ENCODE results near the gene PHOSPHO1.
"Not testable (repeated sequence)": the region's sequence is repeated elsewhere in the genome, so short reads cannot be mapped to it uniquely, and the experiment has no call there.

The PHOSPHO1 gene

DNA sequence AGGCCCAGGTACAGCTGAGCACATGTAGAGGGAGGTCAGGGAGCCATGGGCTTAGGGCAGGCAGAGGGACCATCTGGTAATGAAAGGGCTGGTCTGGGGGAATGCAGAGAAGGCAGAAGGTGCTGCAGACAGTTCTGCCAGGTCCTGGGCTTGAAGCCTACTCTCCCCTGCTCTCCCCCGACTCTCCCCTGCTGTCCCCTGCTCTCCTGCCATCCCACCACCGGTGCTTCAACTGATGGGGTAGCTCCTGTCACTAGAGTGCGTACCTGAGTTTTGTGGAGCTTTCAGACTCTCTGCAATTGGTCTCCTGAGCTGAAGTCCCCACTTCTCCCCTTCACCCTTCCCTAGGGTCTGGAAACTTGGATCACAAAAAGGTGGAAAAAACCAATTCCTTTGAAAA lies 37.3 kb upstream of the PHOSPHO1 start:
- DNase-seq (ENCODE audit: low spot score), result no peak
- in situ Hi-C loops (cut with MboI; ENCODE audit: low pct_unique_long_range_greater_than_20kb, low sequenced_read_pairs, unreplicated experiment), result no loop called here
- TF ChIP-seq, protein P1, sequence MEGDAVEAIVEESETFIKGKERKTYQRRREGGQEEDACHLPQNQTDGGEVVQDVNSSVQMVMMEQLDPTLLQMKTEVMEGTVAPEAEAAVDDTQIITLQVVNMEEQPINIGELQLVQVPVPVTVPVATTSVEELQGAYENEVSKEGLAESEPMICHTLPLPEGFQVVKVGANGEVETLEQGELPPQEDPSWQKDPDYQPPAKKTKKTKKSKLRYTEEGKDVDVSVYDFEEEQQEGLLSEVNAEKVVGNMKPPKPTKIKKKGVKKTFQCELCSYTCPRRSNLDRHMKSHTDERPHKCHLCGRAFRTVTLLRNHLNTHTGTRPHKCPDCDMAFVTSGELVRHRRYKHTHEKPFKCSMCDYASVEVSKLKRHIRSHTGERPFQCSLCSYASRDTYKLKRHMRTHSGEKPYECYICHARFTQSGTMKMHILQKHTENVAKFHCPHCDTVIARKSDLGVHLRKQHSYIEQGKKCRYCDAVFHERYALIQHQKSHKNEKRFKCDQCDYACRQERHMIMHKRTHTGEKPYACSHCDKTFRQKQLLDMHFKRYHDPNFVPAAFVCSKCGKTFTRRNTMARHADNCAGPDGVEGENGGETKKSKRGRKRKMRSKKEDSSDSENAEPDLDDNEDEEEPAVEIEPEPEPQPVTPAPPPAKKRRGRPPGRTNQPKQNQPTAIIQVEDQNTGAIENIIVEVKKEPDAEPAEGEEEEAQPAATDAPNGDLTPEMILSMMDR (IDR thresholded peaks at IDR 0.05; ENCODE audit: extremely low read depth, insufficient read depth, missing control alignments), result no peak

DNA sequence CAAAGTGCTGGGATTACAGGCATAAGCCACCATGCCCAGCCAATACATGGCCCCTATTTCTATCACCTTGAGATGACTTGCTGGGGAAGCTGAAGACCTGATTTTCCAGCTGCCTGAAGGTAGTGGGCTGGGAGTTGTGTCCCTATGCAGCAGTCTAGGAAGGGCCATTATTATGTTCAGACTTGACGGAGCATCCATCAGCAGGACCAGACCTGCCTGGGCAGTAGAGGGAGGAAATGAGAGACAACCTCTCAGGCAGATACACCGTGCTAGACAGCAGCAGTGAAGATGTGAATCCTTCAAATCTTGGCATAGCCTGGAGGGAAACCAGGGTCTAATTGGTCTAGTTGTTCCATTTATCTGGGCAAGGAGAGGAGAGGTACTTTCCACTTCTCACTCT lies 35.6 kb upstream of the PHOSPHO1 start:
- no peak for DNase-seq (ENCODE audit: low spot score)
- in situ Hi-C loops (cut with MboI; ENCODE audit: low pct_unique_long_range_greater_than_20kb, low sequenced_read_pairs, unreplicated experiment), result no loop called here
- TF ChIP-seq, protein P1 (IDR thresholded peaks at IDR 0.05; ENCODE audit: extremely low read depth, insufficient read depth, missing control alignments), result no peak

DNA sequence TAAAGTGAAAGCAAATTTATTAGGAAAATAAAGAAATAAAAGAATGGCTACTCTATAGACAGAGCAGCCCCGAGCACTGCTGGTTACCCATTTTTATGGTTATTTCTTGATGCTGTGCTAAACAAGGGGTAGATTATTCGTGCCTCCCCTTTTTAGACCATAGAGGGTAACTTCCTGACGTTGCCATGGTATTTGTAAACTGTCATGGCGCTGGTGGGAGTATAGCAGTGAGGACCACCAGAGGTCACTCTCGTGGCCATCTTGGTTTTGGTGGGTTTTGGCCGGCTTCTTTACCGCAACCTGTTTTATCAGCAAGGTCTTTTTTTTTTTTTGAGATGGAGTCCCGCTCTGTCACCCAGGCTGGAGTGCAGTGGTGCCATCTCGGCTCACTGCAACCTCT lies 31.0 kb upstream of the PHOSPHO1 start:
- in situ Hi-C loops (cut with MboI; ENCODE audit: low pct_unique_long_range_greater_than_20kb, low sequenced_read_pairs, unreplicated experiment); DNase-seq (ENCODE audit: low spot score): not testable (repeated sequence)

DNA sequence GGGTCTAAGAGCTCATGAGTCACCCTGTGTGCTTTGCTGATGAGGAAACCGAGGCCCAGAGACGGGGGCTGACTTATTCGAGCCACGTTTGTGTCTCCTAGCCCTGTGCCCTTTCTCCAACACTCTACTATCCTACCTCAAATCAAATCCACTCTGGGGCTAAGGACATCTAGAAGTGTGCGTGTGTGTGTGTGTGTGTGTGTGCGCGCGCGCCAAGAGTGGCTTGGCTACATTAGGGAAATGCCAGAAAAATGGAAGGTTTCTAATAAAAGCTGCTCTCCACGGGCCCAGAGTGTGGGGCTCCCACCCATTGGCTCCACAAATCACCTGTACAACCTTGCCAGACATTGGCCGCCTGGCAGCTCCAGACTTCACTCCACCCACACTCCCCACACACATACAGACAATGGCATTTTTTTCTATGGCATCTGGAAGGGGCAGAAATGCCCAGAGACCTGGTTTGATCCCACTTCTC lies 30.3 kb upstream of the PHOSPHO1 start:
- TF ChIP-seq, protein P1 (IDR thresholded peaks at IDR 0.05; ENCODE audit: extremely low read depth, insufficient read depth, missing control alignments), result no peak
- DNase-seq (ENCODE audit: low spot score), result no peak
- in situ Hi-C loops (cut with MboI; ENCODE audit: low pct_unique_long_range_greater_than_20kb, low sequenced_read_pairs, unreplicated experiment), result no loop called here

DNA sequence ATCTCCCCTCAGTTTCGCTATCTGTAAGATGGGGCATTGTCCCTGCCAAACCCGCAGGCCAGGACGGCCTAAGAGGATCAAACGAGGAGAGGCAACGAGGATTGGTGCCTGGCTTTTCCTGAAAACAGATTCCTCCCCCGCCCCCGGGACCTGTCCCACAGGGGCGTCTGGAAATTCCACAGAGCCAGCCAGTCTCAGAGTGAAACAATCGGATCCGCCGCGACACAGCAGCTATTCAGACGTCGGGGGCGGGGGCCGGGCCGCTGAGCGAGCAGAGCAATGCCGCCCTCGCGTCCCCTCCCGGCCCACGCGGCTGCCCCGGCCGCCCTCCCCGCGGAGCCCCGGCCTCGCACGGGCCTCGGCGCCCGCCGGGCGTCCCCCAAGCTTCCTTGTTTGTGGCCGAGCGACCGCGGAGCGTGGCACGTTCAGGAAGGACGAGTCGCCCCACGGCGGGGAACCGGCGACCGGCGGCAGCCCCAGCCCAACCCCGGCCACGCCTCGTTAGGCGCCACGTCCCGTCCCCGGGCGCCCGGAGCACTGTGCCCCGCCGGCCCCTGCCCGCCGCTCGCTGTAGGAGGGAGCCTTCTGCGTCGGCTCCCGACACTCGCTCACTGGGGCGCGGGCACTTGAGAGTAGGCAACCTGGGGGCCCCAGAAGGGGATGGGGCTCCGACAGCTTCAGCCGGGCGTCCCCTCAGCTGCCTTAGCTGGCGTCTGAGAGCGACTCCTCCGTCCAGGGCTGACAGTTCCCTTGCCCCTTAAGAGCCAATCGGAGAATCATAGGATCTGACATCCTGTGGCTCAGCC lies 29.6 kb upstream of the PHOSPHO1 start:
- TF ChIP-seq, protein P1 (IDR thresholded peaks at IDR 0.05; ENCODE audit: extremely low read depth, insufficient read depth, missing control alignments), result no peak
- in situ Hi-C loops (cut with MboI; ENCODE audit: low pct_unique_long_range_greater_than_20kb, low sequenced_read_pairs, unreplicated experiment), result no loop called here
- peak; percentile 75 for DNase-seq (ENCODE audit: low spot score)

DNA sequence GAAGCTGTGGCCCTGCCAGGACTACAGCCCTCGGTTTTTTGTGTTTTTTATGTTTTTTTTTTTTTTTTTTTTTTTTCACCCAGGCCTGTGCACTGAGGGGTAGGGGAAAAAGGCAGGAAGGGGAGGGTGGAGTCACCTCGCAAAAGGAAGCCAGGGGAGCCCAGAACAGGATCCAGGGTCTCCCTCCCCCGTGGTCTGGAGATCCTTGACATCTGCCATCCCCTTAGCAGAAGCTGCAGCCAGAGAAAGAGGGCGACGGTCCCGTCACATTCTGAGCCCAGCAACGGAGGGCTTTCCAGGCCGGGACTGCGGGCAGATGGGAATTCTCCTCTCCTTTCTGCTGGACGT lies 29.1 kb upstream of the PHOSPHO1 start:
- no peak for DNase-seq (ENCODE audit: low spot score)
- TF ChIP-seq, protein P1 (IDR thresholded peaks at IDR 0.05; ENCODE audit: extremely low read depth, insufficient read depth, missing control alignments), result no peak
- in situ Hi-C loops (cut with MboI; ENCODE audit: low pct_unique_long_range_greater_than_20kb, low sequenced_read_pairs, unreplicated experiment), result no loop called here

DNA sequence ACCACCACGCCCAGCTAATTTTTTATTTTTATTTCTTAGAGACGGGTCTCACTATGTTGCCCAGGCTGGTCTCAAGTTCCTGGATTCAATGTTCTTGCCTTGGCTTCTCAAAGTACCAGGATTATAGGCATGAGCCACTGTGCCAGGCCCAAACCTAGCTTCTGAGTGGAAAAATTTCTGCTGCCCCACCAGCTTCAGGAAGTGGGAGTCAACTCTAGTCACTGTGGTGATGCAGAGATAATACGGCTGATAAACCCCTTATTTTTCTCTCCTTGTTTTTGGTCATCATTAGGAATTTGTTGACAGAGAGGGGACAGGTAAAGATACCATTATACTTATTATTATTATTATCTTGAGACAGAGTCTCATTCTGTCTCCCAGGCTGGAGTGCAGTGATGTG lies 27.8 kb upstream of the PHOSPHO1 start:
- DNase-seq (ENCODE audit: low spot score), result no peak
- TF ChIP-seq, protein P1 (IDR thresholded peaks at IDR 0.05; ENCODE audit: extremely low read depth, insufficient read depth, missing control alignments), result no peak
- in situ Hi-C loops (cut with MboI; ENCODE audit: low pct_unique_long_range_greater_than_20kb, low sequenced_read_pairs, unreplicated experiment), result no loop called here

Measured in GM13977 (cell line).